HG03457 (cell line): ENCODE results near the gene PPP1R27.

Experiments used
- ATAC-seq: cut with Tn5 transposase; IDR thresholded peaks from one replicate; pipeline ENCODE4 v1.9.1; 2021; ENCODE audit warnings: moderate number of reproducible peaks; ENCODE audit not compliant: unreplicated experiment

PPP1R27 gene

GRCh38 chr17:81807210-81807719 lies 27.6 kb downstream of the PPP1R27 start:
- no peak for ATAC-seq

GRCh38 chr17:81806461-81807209 lies 28.2 kb downstream of the PPP1R27 start:
- no peak for ATAC-seq

- ATAC-seq: no peak
Observed at GRCh38 chr17:81805707-81806460, 29.0 kb downstream of the PPP1R27 start.

- no peak for ATAC-seq
Observed at GRCh38 chr17:81804559-81805399, 30.1 kb downstream of the PPP1R27 start.

- ATAC-seq: no peak
Observed at GRCh38 chr17:81803728-81804558, 30.9 kb downstream of the PPP1R27 start, which contains the start of gene GCGR. Gene GCGR (plus strand): TSS chr17:81804150. CDS start chr17:81809019, 4,869 bp downstream.

GRCh38 chr17:81802856-81803643 lies 31.8 kb downstream of the PPP1R27 start:
- ATAC-seq: no peak

- ATAC-seq: no peak
Observed at GRCh38 chr17:81802048-81802758, 32.6 kb downstream of the PPP1R27 start.

- no peak for ATAC-seq
Observed at GRCh38 chr17:81801327-81801726, 33.5 kb downstream of the PPP1R27 start.

GRCh38 chr17:81794509-81794908 lies 40.3 kb downstream of the PPP1R27 start:
- no peak for ATAC-seq

GRCh38 chr17:81794074-81794476 lies 40.8 kb downstream of the PPP1R27 start:
- no peak for ATAC-seq

- ATAC-seq: no peak
Observed at GRCh38 chr17:81792675-81793615, 41.9 kb downstream of the PPP1R27 start.
